Measurements from ENCODE around the gene PRAC1. TPM values are rescaled to one million over a fixed set of nuclear protein-coding genes. Genes with fewer than 3 reads are reported as not detected.

PRAC1 gene
- total and polyA plus RNA-seq, 2 of the 8 experiments (the other 6 are each of a cell fraction or from before 2014, with no cell fraction given) = not detected

GRCh38 chr17:48734333-48735061 is 12.2 kb upstream of the PRAC1 start (continued):
- TF ChIP-seq RNF2 (IDR thresholded peaks at IDR 0.05; ENCODE audit: borderline replicate concordance, low read depth, low read length, missing control alignments, poor library complexity, severe bottlenecking) (peak; percentile 53), NANOG (IDR thresholded peaks at IDR 0.05; ENCODE audit: insufficient read depth, low read depth, low read length, poor library complexity, severe bottlenecking) (no peak), RXRA (IDR thresholded peaks at IDR 0.05; ENCODE audit: insufficient read depth, low read depth, low read length) (no peak), SUZ12 (IDR thresholded peaks at IDR 0.05; ENCODE audit: low read length) (peak; percentile 89), POLR2AphosphoS5 (IDR thresholded peaks at IDR 0.05; ENCODE audit: low read depth, low read length) (no peak), HDAC6 (IDR thresholded peaks at IDR 0.05; ENCODE audit: low read depth, low read length) (no peak), HDAC2 (IDR thresholded peaks at IDR 0.05; ENCODE audit: borderline replicate concordance in 1 of 2, low read depth in 2 of 2, low read length in 2 of 2) (no peak), JUN (IDR thresholded peaks at IDR 0.05; ENCODE audit: low read depth, low read length) (no peak), CBX5 (IDR thresholded peaks at IDR 0.05; ENCODE audit: low read depth, low read length) (no peak), NRF1 (IDR thresholded peaks at IDR 0.05; ENCODE audit: low read depth, low read length) (no peak), CHD1 (IDR thresholded peaks at IDR 0.05; ENCODE audit: low read depth, low read length) (no peak), TAF7 (optimal IDR thresholded peaks at IDR 0.05; ENCODE audit: borderline replicate concordance, low read depth, low read length) (no peak)
